ENCODE measurements around the gene CALHM1.

The CALHM1 gene

GRCh38 chr10:103413564-103413963, 45.1 kb downstream of the CALHM1 start:
- H3K36me3 ChIP-seq (replicated peaks; ENCODE audit: insufficient read depth, low read length) = peaks cover 20% of the 10 kb centered on the region
- no peak overlapping the region for H3K9ac ChIP-seq (ENCODE audit: low read length)
- H3K9me3 ChIP-seq (replicated peaks; ENCODE audit: insufficient read depth, low read length) = no peaks in the 10 kb centered on the region

More at GRCh38 chr10:103413564-103413963, 45.1 kb downstream of the CALHM1 start:
- Histone ChIP-seq H3F3A (ENCODE audit: insufficient read depth, low read length) (no peaks in the 10 kb centered on the region), H3K9me2 (replicated peaks; ENCODE audit: insufficient read depth, low read length) (no peaks in the 10 kb centered on the region), H3K4me2 (ENCODE audit: low read depth, low read length) (no peak overlapping the region), H4K20me1 (ENCODE audit: insufficient read depth, low read length) (no peaks in the 10 kb centered on the region), H3K79me2 (ENCODE audit: low read length) (peaks cover 7% of the 10 kb centered on the region), H3K4me1 (ENCODE audit: low read length) (no peaks in the 10 kb centered on the region), H3K27ac (ENCODE audit: low read length) (no peak overlapping the region), H3K4me3 (ENCODE audit: low read length) (no peak overlapping the region), H2AFZ (ENCODE audit: low read length) (no peak overlapping the region), H3K27me3 (replicated peaks; ENCODE audit: insufficient read depth, low read length) (no peaks in the 10 kb centered on the region)
- DNase-seq = no peak
- TF ChIP-seq EZH2phosphoT487 (IDR thresholded peaks at IDR 0.05; ENCODE audit: low read length) (no peak), EZH2 (optimal IDR thresholded peaks at IDR 0.05; ENCODE audit: low read depth, low read length) (no peak)
- TF ChIP-seq, protein P1, sequence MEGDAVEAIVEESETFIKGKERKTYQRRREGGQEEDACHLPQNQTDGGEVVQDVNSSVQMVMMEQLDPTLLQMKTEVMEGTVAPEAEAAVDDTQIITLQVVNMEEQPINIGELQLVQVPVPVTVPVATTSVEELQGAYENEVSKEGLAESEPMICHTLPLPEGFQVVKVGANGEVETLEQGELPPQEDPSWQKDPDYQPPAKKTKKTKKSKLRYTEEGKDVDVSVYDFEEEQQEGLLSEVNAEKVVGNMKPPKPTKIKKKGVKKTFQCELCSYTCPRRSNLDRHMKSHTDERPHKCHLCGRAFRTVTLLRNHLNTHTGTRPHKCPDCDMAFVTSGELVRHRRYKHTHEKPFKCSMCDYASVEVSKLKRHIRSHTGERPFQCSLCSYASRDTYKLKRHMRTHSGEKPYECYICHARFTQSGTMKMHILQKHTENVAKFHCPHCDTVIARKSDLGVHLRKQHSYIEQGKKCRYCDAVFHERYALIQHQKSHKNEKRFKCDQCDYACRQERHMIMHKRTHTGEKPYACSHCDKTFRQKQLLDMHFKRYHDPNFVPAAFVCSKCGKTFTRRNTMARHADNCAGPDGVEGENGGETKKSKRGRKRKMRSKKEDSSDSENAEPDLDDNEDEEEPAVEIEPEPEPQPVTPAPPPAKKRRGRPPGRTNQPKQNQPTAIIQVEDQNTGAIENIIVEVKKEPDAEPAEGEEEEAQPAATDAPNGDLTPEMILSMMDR (IDR thresholded peaks at IDR 0.05; ENCODE audit: low read length) = no peak
